Measurements from ENCODE around the gene MRPL2.
A peak's percentile ranks its signal among the peaks of the same experiment; 100 is the strongest.

Gene MRPL2

DNA sequence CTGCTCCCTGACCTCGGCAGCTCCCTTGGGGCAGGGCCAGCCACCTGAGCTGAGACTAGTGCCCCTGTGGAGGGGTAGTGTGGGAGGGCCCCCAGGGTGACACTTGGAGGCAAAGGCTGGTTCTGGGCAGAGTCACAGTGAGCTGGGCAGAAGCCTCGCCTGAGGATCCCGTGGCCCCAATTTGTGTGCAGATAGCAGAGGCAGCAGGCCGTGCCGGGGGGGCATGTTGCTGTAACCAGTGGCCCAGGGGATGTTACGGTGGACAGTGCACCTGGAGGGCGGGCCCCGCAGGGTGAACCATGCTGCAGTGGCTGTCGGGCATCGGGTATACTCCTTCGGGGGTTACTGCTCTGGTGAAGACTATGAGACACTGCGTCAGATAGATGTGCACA lies 42.3 kb downstream of the MRPL2 start:
- no peak for DNase-seq

DNA sequence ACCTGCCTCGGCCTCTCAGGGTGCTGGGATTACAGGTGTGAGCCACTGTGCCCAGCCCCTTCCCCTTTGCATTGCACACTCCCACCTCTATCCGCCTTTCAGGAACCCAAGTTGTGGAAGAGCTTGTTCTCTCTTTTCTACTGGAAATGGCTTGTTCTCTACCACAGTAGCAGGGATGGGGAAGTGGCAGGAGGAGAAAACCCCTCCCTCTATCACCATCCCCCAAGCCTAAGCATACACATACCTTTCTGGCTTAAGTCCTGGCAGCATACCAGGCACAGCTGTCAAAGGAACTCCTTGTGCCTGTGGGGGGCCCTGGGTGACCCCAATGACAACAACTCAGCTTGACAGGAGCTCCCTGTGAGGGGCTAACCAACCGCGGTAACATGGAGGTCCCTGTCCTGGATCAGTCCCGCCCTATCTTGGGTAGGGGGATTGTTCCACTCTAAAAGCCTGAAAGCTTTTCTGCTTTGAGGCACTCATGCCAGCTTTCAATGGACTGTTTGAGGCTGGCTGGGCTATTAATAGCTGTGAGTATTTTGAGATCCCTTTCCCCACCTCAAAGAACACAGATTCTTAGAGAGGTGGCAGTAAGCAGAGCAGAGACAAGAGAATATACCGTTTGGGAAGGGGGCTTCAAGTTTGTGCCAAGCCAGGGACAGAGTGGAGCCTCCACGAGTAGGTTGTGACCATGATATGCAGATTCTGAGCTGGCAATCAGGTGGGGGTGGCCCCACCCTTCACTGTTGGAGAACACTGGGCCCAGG lies 42.9 kb downstream of the MRPL2 start:
- DNase-seq = no peak

DNA sequence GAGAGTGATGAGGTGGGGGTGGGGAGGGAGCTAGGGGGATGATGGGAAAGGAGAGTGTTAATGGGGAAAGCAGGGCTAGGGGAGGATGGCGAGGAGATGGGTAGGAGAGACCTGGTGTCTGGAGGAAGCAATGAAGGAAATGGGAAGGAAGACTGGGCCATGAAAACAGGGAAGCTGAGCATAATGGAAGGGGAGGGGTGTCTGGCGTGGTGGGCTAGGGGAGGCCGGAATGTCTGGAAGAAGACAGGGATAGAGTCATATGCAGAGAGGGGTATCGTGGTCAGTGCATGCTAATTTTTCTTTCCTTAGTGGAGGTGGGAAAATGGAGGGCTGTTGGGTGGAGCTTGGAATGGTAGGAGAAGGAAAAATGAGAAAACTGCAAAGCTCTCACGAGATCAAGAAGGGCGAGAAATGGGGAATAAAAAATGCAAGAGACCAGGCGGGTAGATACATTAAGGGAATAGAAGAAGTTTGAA lies 44.8 kb downstream of the MRPL2 start:
- no peak for DNase-seq

DNA sequence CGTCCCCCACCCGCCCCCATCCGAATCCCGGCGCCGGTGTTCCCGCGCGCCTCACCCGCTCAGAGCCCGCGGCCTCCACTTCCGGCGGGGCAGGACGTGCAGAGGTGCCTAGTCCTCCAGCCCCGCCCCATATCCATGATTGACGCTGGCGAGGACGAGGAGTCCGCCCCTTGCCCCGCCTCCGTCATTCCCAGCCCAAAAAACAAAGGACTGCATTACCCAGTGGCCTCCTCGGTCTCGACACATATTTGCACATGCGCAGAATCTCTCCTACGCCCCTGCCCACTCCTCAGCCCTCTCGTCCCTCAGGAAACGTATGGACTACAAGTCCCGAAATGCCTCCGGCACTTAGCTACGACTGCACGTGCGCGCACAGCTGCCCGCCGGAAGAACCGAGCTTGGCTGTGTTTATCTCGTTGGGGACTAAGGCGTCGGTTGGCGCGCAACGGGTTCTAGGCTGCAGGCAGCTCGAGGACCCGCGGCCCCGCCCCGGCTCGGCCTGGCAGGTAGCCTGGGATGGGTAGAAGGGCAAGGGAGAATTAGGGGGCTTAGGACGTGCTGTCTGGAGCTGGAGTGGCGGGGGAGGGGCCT lies 45.3 kb downstream of the MRPL2 start, which contains the start of the genes KLHDC3 and MEA1:
Gene KLHDC3 (plus strand): TSS at position 407 of the 591 bp plus-strand sequence. CDS start 2,944 bp downstream, outside the sequence.
Gene MEA1 (minus strand): TSS at position 104 of the 591 bp plus-strand sequence. CDS start 133 bp downstream, outside the sequence.
- DNase-seq = peak; percentile 100

DNA sequence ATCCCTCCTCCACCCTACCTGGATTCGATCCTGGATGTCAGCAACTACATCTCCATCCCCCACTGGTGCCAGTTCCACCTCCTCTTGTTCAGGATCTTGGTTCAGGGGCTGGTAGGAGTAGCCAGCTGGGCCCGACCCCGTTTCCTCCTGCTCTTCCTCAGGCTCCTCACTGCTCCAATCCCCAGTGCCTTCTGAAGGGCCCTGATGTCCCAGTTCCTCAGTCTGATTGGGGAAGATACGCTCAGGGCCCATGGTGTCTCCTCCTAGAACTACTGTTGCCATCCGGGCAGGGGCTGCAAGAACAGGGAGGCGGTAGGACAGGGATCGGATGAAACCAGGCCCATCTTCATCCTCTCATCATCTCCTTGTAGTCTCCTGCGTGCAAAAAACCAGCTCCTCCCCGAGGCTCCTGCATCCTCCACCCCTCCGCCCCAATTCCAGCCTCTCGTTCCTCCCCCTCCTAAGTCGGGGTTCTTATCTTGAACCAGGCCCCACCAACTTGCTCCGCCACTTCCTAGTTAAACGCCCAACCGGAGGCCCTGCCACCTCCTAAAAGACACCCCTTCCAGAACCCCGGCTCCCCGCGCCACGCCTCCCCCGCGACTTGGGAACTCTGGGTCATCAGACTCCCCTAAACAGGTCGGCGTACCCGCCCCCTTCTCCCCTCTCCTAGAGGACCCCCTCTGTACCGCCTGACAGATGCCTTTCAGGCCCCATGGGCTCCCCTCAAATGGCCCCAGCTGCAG lies 46.0 kb downstream of the MRPL2 start:
- no peak for DNase-seq

DNA sequence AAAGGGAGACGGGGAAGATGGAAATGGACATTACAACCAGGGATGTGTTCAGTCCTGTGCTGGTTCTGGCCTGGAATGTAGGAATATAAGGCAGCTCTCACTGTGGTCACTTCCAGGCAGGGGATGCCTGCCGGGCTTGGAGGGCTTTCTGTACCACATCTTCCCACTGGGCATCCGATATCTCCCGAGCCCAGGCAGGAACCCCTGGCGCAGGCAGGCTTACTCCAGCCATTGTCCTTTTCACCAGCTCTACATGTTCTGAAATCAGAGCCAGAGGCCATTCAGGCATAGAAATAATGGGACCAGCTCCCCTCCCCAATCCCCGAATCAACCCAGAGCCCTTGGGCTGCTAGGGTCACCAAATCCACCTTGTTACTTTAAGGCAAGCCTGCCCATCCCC lies 46.9 kb downstream of the MRPL2 start:
- DNase-seq = no peak

DNA sequence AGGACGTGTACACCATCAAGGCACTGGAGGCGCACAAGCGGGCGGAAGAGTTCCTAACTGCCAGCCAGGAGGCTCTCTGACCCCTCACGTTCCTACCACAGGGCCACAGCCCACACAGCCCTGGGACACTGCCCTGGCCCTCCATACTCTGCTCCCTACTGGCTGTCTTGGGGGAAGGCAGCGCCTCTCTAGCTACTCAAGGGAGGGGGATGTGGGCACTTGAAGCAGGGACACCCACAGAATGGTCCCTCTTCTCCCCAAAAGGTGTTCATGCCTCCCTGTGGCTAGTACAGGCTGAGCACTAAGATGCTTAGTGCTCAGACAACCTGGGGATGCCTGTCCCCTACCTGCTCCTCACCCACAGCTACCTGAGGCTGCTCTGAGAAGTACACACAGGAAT lies 48.0 kb downstream of the MRPL2 start:
- DNase-seq = no peak

DNA sequence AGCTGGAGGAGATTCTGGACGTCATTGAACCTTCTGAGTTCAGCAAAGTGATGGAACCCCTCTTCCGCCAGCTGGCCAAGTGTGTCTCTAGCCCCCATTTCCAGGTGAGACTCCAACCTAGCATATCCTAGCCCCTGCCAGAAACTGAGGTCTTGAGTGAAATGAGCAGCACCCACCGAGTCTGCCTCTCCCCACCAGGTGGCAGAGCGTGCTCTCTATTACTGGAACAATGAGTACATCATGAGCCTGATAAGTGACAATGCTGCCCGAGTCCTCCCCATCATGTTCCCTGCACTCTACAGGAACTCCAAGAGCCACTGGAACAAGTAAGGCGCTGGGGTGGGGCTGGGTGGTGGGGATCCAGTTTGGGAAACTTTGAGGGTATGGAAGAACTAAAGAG lies 50.1 kb downstream of the MRPL2 start:
- DNase-seq = peak; percentile 46

DNA sequence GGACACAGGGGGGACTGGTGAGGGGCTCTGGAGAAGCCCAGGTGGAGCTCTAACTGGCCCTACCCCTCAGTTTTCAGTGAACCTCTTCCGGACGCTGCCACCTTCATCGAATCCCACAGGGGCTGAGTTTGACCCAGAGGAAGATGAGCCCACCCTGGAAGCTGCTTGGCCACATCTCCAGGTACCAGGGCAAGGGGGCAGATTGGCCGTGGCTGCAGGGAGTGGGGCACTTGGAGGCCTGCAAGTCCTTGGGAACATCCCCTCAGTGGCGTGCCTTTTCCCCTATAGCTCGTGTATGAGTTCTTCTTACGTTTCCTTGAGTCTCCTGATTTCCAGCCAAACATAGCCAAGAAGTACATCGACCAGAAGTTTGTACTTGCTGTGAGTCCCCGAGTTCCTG lies 52.1 kb downstream of the MRPL2 start:
- DNase-seq = no peak

DNA sequence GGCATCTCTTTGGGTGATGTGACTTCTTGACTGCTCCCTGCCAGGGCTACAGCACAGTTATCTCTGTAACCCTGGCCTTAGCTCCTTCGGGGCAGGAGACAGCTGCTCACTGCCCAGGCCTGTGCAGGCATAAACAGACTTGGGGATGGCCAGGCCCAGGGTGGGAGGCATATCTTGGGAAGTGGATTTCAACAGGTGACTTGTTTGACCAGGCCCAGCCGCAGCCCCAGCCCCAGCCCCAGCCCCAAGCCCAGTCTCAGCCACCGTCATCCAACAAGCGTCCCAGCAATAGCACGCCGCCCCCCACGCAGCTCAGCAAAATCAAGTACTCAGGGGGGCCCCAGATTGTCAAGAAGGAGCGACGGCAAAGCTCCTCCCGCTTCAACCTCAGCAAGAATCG lies 53.0 kb downstream of the MRPL2 start:
- no peak for DNase-seq

DNA sequence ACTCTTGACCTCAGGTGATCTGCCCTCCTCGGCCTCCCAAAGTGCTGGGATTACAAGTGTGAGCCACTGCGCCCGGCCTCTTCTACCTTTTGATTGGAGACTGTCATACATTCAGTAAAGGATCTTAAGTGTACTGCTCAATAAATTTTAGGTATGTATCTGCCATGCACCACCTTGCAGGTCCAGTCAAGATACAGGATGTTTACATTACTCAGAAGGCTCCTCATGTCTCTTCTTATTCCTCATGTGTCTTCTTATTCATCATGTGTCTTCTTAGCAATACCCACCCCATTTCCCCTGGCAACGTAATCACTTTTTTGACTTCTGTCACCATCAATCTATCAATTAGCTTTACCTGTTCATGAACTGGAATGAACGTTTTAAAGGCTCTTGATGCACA lies 53.4 kb downstream of the MRPL2 start:
- no peak for DNase-seq
